B cell (primary cell): ENCODE measurements around the gene TIMM10. TPM values are rescaled to one million over a fixed set of nuclear protein-coding genes. Genes with fewer than 3 reads are reported as not detected.

Experiments used
- ATAC-seq: fragments of 200-7000 bp; cut with Tn5 transposase; one replicate; pipeline ENCODE4 v1.10.0; 2021; ENCODE audit warnings: low read depth, mild to moderate bottlenecking, moderate number of reproducible peaks, moderate library complexity
- CTCF ChIA-PET: fragments of 350-600 bp; sonication (Branson Sonifier 250); formaldehyde crosslinking; loops from one replicate; lab custom pipeline; 2021; ENCODE audit warnings: antibody characterized with exemption, inconsistent platforms; lab: Charles Lee
- POLR2A ChIA-PET: fragments of 350-600 bp; sonication (Branson Sonifier 250); formaldehyde crosslinking; loops from one replicate; lab custom pipeline; 2021; ENCODE audit warnings: antibody characterized with exemption; lab: Charles Lee
- DNase-seq: peaks from one replicate; pipeline ENCODE4 v3.0.0; 2013
- H2AFZ ChIP-seq: 2 replicates; pipeline ENCODE4 v1.6.1; 2012; ENCODE audit warnings: mild to moderate bottlenecking, low read depth, low read length; ENCODE audit not compliant: insufficient read depth, poor library complexity, severe bottlenecking
- H3K27ac ChIP-seq, 2 donors: 1 replicate in 1 of 2; 2 replicates in 1 of 2; pipeline ENCODE4 v1.5.1; 2012 to 2013; ENCODE audit warnings: low read length in 2 of 2, mild to moderate bottlenecking in 2 of 2, moderate library complexity in 1 of 2
- H3K27me3 ChIP-seq, 4 experiments: fragments of 200-600 bp in 1 of 4; sonication (generic) in 1 of 4; replicated peaks in 1 of 4; 1 replicate in 2 of 4; 2 replicates in 2 of 4; pipeline versions ENCODE4 v1.6.1 to v1.7.0; 2013 to 2016; ENCODE audit warnings: low read length in 3 of 4, mild to moderate bottlenecking in 2 of 4, mixed read lengths in 1 of 4, moderate library complexity in 1 of 4; ENCODE audit not compliant: insufficient read depth in 4 of 4, control insufficient read depth in 3 of 4; ENCODE audit errors: control extremely low read depth in 1 of 4
- H3K36me3 ChIP-seq, 2 experiments: replicated peaks in 1 of 2; 1 replicate in 1 of 2; 2 replicates in 1 of 2; pipeline versions ENCODE4 v1.6.1 to v1.7.1; 2013; ENCODE audit warnings: low read length in 1 of 2; ENCODE audit not compliant: insufficient read depth in 2 of 2, control insufficient read depth in 1 of 2; ENCODE audit errors: control extremely low read depth in 1 of 2, extremely low read depth in 1 of 2
- H3K4me1 ChIP-seq, 2 donors: fragments of 200-600 bp in 1 of 2; sonication (generic) in 1 of 2; 1 replicate in 1 of 2; 2 replicates in 1 of 2; pipeline versions ENCODE4 v1.5.1 to v1.6.1; 2013 to 2017; ENCODE audit warnings: low read length in 2 of 2; ENCODE audit not compliant: control insufficient read depth in 2 of 2, insufficient read depth in 2 of 2
- H3K4me2 ChIP-seq: replicated peaks from 2 replicates; pipeline ENCODE3; 2012; ENCODE audit warnings: mild to moderate bottlenecking, low read depth, low read length; ENCODE audit not compliant: poor library complexity, severe bottlenecking
- H3K4me3 ChIP-seq, 5 experiments: fragments of 200-600 bp in 1 of 5; sonication (generic) in 1 of 5; 1 replicate in 3 of 5; 2 replicates in 2 of 5; pipeline versions ENCODE4 v1.5.1 to v1.7.0; 2011 to 2016; ENCODE audit warnings: low read length in 4 of 5, mild to moderate bottlenecking in 4 of 5, low read depth in 2 of 5, control low read depth in 1 of 5, moderate library complexity in 1 of 5; ENCODE audit not compliant: insufficient read depth in 1 of 5; ENCODE audit errors: control extremely low read depth in 1 of 5, extremely low read depth in 1 of 5
- H3K79me2 ChIP-seq: fragments of 200-600 bp; sonication (generic); one replicate; pipeline ENCODE4 v1.6.0; 2016; ENCODE audit warnings: low read length; ENCODE audit not compliant: control insufficient read depth, insufficient read depth
- H3K9ac ChIP-seq: fragments of 200-600 bp; sonication (generic); 2 replicates; pipeline ENCODE4 v1.6.1; 2017; ENCODE audit warnings: mild to moderate bottlenecking, low read length, moderate library complexity
- H3K9me3 ChIP-seq, 3 donors: one replicate each; pipeline versions ENCODE4 v1.6.1 to v1.7.1; 2013; ENCODE audit warnings: low read length in 2 of 3; ENCODE audit not compliant: control insufficient read depth in 2 of 3, insufficient read depth in 1 of 3; ENCODE audit errors: control extremely low read depth in 1 of 3
- H4K20me1 ChIP-seq: 2 replicates; pipeline ENCODE4 v1.6.0; 2012; ENCODE audit warnings: mild to moderate bottlenecking, low read length; ENCODE audit not compliant: insufficient read depth, control insufficient read depth, poor library complexity, severe bottlenecking
- H3K27ac Mint-ChIP-seq: one replicate; pipeline ENCODE4 v1.8.0; 2021; ENCODE audit warnings: mixed read lengths
- H3K27me3 Mint-ChIP-seq: one replicate; pipeline ENCODE4 v1.8.0; 2021; ENCODE audit warnings: mixed read lengths
- H3K4me1 Mint-ChIP-seq: one replicate; pipeline ENCODE4 v1.8.0; 2021; ENCODE audit warnings: mixed read lengths
- H3K4me3 Mint-ChIP-seq: one replicate; pipeline ENCODE4 v1.8.0; 2021; ENCODE audit warnings: mixed read lengths
- H3K9me3 Mint-ChIP-seq: one replicate; pipeline ENCODE4 v1.8.0; 2022; ENCODE audit warnings: mixed read lengths; ENCODE audit not compliant: insufficient read depth
- EZH2 ChIP-seq: IDR thresholded peaks from 2 replicates; pipeline ENCODE4 v1.6.1; 2012; ENCODE audit warnings: borderline replicate concordance, low read depth, mild to moderate bottlenecking, moderate library complexity, low read length; ENCODE audit not compliant: insufficient read depth, poor library complexity, severe bottlenecking
- WGBS: methylation state at CpG from one replicate; pipeline ENCODE4 v1.1.5; 2013; ENCODE audit warnings: missing lambda C conversion rate; ENCODE audit not compliant: insufficient coverage; 5-methylcytosine and 5-hydroxymethylcytosine counted together
- intact Hi-C: fragments of 100-400 bp; cut with micrococcal nuclease; formaldehyde crosslinking; loops from one replicate; pipeline ENCODE4 v1.10.0; 2022
- polyA plus RNA-seq: library from polyadenylated mRNA; depleted of rRNA; stranded (reverse); fragments of >200 nt; gene quantifications from 2 replicates; pipeline ENCODE4 v1.2.3, GENCODE V29; 2012
- total RNA-seq, 2 donors: library from RNA; stranded (reverse); fragments of 120-200 nt in 1 of 2; gene quantifications; 1 replicate in 1 of 2; 2 replicates in 1 of 2; pipeline versions ENCODE4 v1.2.3 to v1.2.4, GENCODE V29; 2013 to 2022
- TF ChIP-seq, protein P1 (sequence below): fragments of 200-600 bp; IDR thresholded peaks from one replicate; pipeline ENCODE4 v1.8.0; 2022; ENCODE audit warnings: antibody characterized with exemption, mild to moderate bottlenecking

TIMM10 gene
- total and polyA plus RNA-seq, 2 donors (not counting 1 experiment from before 2014, with no cell fraction given) = 36.5 to 39.6 TPM

DNA sequence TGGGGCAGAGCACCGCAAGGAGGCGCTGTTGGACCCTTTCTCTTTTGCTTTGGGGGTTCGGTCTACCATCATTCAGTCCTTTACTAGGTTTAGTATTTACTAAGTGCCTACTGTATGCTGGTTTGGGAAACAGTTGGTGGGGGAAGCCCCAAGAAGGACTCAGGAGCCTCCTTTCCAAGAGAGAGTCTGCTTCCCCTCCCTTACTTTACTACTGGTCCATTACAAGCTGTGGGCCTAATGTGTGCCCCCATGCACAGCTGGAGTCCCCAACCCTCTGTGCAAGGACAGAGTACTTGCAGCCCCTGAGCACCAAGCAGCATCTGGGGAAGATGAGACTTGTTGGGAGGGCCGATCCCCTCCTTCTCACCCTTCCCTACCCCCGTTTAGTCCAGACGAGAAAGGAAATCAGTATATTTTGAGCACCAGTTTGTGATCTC is 37.8 kb upstream of the TIMM10 start:
- intact Hi-C loops = loop anchor here (1.0 to 5.0 kb wide), 8 partner anchors 76 to 1009 kb away; partner anchors contain the start of genes LPXN, MED19, SELENOH and SSRP1
- H3K4me1 Mint-ChIP-seq = peaks cover 34% of the 10 kb centered on the region
- Histone ChIP-seq H3K27ac (peak overlapping the region; percentile 59 to 61), H3K36me3 (no peaks in the 10 kb centered on the region), H2AFZ (peak overlapping the region; percentile 99), H3K4me3 (peak overlapping the region; percentile 51 to 99 (median 98)), H3K9me3 (no peaks in the 10 kb centered on the region), H4K20me1 (no peaks in the 10 kb centered on the region), H3K4me1 (peaks cover 18 to 26% of the 10 kb centered on the region in 2 donors), H3K79me2 (peaks cover 41% of the 10 kb centered on the region), H3K9ac (peak overlapping the region; percentile 85), H3K27me3 (no peaks in the 10 kb centered on the region), H3K4me2 (peak overlapping the region; percentile 92)
- WGBS = 31% methylated on average over 3 of the region's 6 CpGs
- DNase-seq (peak; percentile 91), ATAC-seq (peak; percentile 2)
- TF ChIP-seq, protein P1, sequence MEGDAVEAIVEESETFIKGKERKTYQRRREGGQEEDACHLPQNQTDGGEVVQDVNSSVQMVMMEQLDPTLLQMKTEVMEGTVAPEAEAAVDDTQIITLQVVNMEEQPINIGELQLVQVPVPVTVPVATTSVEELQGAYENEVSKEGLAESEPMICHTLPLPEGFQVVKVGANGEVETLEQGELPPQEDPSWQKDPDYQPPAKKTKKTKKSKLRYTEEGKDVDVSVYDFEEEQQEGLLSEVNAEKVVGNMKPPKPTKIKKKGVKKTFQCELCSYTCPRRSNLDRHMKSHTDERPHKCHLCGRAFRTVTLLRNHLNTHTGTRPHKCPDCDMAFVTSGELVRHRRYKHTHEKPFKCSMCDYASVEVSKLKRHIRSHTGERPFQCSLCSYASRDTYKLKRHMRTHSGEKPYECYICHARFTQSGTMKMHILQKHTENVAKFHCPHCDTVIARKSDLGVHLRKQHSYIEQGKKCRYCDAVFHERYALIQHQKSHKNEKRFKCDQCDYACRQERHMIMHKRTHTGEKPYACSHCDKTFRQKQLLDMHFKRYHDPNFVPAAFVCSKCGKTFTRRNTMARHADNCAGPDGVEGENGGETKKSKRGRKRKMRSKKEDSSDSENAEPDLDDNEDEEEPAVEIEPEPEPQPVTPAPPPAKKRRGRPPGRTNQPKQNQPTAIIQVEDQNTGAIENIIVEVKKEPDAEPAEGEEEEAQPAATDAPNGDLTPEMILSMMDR = no peak
- TF ChIP-seq EZH2 = no peak
- CTCF ChIA-PET = interaction anchor here (0.7 to 5.9 kb wide), 27 partner anchors 10 to 1009 kb away, joined by 3 to 86 read pairs (median 4); partner anchors contain the start of genes SELENOH, SLC43A1 and TIMM10
- POLR2A ChIA-PET = interaction anchor here (1.2 to 1.8 kb wide), 2 partner anchors 21 to 233 kb away, joined by 3 to 5 read pairs; no protein-coding TSS in a partner anchor
- peak overlapping the region; percentile 99 for H3K4me3 Mint-ChIP-seq
- no peaks in the 10 kb centered on the region for H3K9me3 Mint-ChIP-seq
- H3K27me3 Mint-ChIP-seq = no peaks in the 10 kb centered on the region
- H3K27ac Mint-ChIP-seq = peak overlapping the region; percentile 99
